BLaER1 treated with 17β-estradiol and CSF1 and Interleukin-3, amounts not matched to agents 10 nM and 100 nM (cell line): ENCODE data around the gene NOBOX.
"Not testable (repeated sequence)": the region's sequence is repeated elsewhere in the genome, so short reads cannot be mapped to it uniquely, and the experiment has no call there.

Experiments
- H3K27ac ChIP-seq, 11 experiments: shearing (Covaris generic); formaldehyde crosslinking; 2 replicates each; pipeline ENCODE4 v1.8.1; 2022
- H3K27me3 ChIP-seq, 11 experiments: shearing (Covaris generic); formaldehyde crosslinking; 2 replicates each; pipeline ENCODE4 v1.8.1; 2022
- H3K36me3 ChIP-seq, 11 experiments: shearing (Covaris generic); formaldehyde crosslinking; 2 replicates each; pipeline ENCODE4 v1.8.1; 2022
- H3K4me1 ChIP-seq, 10 experiments: shearing (Covaris generic); formaldehyde crosslinking; 2 replicates each; pipeline ENCODE4 v1.8.1; 2022
- H3K4me2 ChIP-seq, 11 experiments: shearing (Covaris generic); formaldehyde crosslinking; 2 replicates each; pipeline ENCODE4 v1.8.1; 2022
- H3K4me3 ChIP-seq, 10 experiments: shearing (Covaris generic); formaldehyde crosslinking; 2 replicates each; pipeline ENCODE4 v1.8.1; 2022
- H3K9ac ChIP-seq, 11 experiments: shearing (Covaris generic); formaldehyde crosslinking; 2 replicates each; pipeline ENCODE4 v1.8.1; 2022
- H3K9me3 ChIP-seq, 11 experiments: shearing (Covaris generic); formaldehyde crosslinking; replicated peaks in 1 of 11; 2 replicates each; pipeline ENCODE4 v1.8.1; 2022
- H4K20me1 ChIP-seq, 11 experiments: shearing (Covaris generic); formaldehyde crosslinking; 2 replicates each; pipeline ENCODE4 v1.8.1; 2022
- Cebpa-rat ChIP-seq, 11 experiments: shearing (Covaris generic); IDR thresholded peaks; 2 replicates each; pipeline ENCODE4 v1.8.1; 2022

The NOBOX gene

GRCh38 chr7:144384071-144384470, 19.4 kb downstream of the NOBOX start:
- peak overlapping the region in 5 of 11 experiments; percentile 3 to 35 (median 30); a peak in 4 of 22 replicates for H3K4me2 ChIP-seq
- peaks cover 0 to 15% (median 3%) of the 10 kb centered on the region in 10 experiments; a peak in 8 of 20 replicates for H3K4me1 ChIP-seq
- no peaks in the 10 kb centered on the region; a peak in 1 of 22 replicates for H3K36me3 ChIP-seq
- H3K9me3 ChIP-seq: no peaks in the 10 kb centered on the region
- TF ChIP-seq Cebpa-rat (IDR thresholded peaks at IDR 0.05): no peak
- H3K27me3 ChIP-seq: no peaks in the 10 kb centered on the region
- no peak overlapping the region for H3K9ac ChIP-seq
- H3K4me3 ChIP-seq: no peak overlapping the region
- H3K27ac ChIP-seq: no peak overlapping the region
- no peaks in the 10 kb centered on the region for H4K20me1 ChIP-seq

GRCh38 chr7:144379776-144380384, 23.6 kb downstream of the NOBOX start:
- peaks cover 0 to 15% (median 3%) of the 10 kb centered on the region in 10 experiments; a peak in 8 of 20 replicates for H3K4me1 ChIP-seq
- no peak overlapping the region for H3K9ac ChIP-seq
- H3K27me3 ChIP-seq: no peaks in the 10 kb centered on the region
- H3K4me2 ChIP-seq: no peak overlapping the region
- no peaks in the 10 kb centered on the region for H4K20me1 ChIP-seq
- no peak for TF ChIP-seq Cebpa-rat (IDR thresholded peaks at IDR 0.05)
- no peaks in the 10 kb centered on the region; a peak in 1 of 22 replicates for H3K36me3 ChIP-seq
- H3K4me3 ChIP-seq: no peak overlapping the region
- no peak overlapping the region for H3K27ac ChIP-seq
- H3K9me3 ChIP-seq: 0 out of 22 replicates have a peak, but pooled peaks cover 0 to 5% (median 0%) of the 10 kb centered on the region in 11 experiments

- Histone ChIP-seq H3K4me1 (peaks cover 0 to 6% (median 0%) of the 10 kb centered on the region in 10 experiments; a peak in 7 of 20 replicates), H3K4me2 (no peak overlapping the region), H4K20me1 (no peaks in the 10 kb centered on the region), H3K27ac (no peak overlapping the region), H3K27me3 (no peaks in the 10 kb centered on the region), H3K9me3 (0 out of 22 replicates have a peak, but pooled peaks cover 0 to 5% (median 0%) of the 10 kb centered on the region in 11 experiments), H3K9ac (no peak overlapping the region), H3K36me3 (no peaks in the 10 kb centered on the region; a peak in 1 of 22 replicates), H3K4me3 (no peak overlapping the region)
- no peak for TF ChIP-seq Cebpa-rat (IDR thresholded peaks at IDR 0.05)
Observed at GRCh38 chr7:144378651-144379050, 24.8 kb downstream of the NOBOX start.

- not testable (repeated sequence) for H3K9ac ChIP-seq, H3K4me2 ChIP-seq, H3K9me3 ChIP-seq, H3K4me3 ChIP-seq, H3K27ac ChIP-seq, H3K27me3 ChIP-seq, H4K20me1 ChIP-seq, H3K4me1 ChIP-seq, H3K36me3 ChIP-seq
Observed at GRCh38 chr7:144369221-144369620, 34.3 kb downstream of the NOBOX start.

GRCh38 chr7:144367250-144367649, 36.2 kb downstream of the NOBOX start:
- H3K27me3 ChIP-seq, H3K36me3 ChIP-seq, H3K4me3 ChIP-seq, H3K27ac ChIP-seq, H3K4me2 ChIP-seq, H3K9me3 ChIP-seq, H3K9ac ChIP-seq, H3K4me1 ChIP-seq, H4K20me1 ChIP-seq: not testable (repeated sequence)

GRCh38 chr7:144365523-144365922, 38.0 kb downstream of the NOBOX start:
- not testable (repeated sequence) for H3K27me3 ChIP-seq, H3K4me2 ChIP-seq, H3K9ac ChIP-seq, H4K20me1 ChIP-seq, H3K9me3 ChIP-seq, H3K27ac ChIP-seq, H3K4me3 ChIP-seq, H3K36me3 ChIP-seq, H3K4me1 ChIP-seq

GRCh38 chr7:144362061-144362460, 41.4 kb downstream of the NOBOX start:
- H3K27me3 ChIP-seq: not testable (repeated sequence)

GRCh38 chr7:144356860-144357259, 46.6 kb downstream of the NOBOX start:
- H3K9me3 ChIP-seq, H3K4me1 ChIP-seq, H3K27ac ChIP-seq, H3K36me3 ChIP-seq, H4K20me1 ChIP-seq, H3K27me3 ChIP-seq, H3K9ac ChIP-seq, H3K4me2 ChIP-seq, H3K4me3 ChIP-seq: not testable (repeated sequence)

More at GRCh38 chr7:144362061-144362460, 41.4 kb downstream of the NOBOX start:
- not testable (repeated sequence) for H4K20me1 ChIP-seq, H3K4me1 ChIP-seq, H3K4me2 ChIP-seq, H3K27ac ChIP-seq, H3K9me3 ChIP-seq, H3K9ac ChIP-seq, H3K4me3 ChIP-seq, H3K36me3 ChIP-seq

GRCh38 chr7:144356185-144356584, 47.3 kb downstream of the NOBOX start:
- H3K4me2 ChIP-seq, H3K27ac ChIP-seq, H3K36me3 ChIP-seq, H4K20me1 ChIP-seq, H3K27me3 ChIP-seq, H3K9me3 ChIP-seq, H3K4me1 ChIP-seq, H3K9ac ChIP-seq, H3K4me3 ChIP-seq: not testable (repeated sequence)

- H3K4me3 ChIP-seq: peak within 1 kb of the TSS in 3 of 10 experiments; percentile 40 to 56 (median 47); a peak in 5 of 20 replicates
- not testable (repeated sequence) for H3K9ac ChIP-seq, H3K36me3 ChIP-seq, H3K4me1 ChIP-seq, H3K27me3 ChIP-seq, H3K27ac ChIP-seq, H4K20me1 ChIP-seq, H3K9me3 ChIP-seq
- H3K4me2 ChIP-seq: peak within 1 kb of the TSS in 3 of 11 experiments; percentile 32 to 48 (median 40); a peak in 1 of 22 replicates
Observed at GRCh38 chr7:144355176-144355822, 48.2 kb downstream of the NOBOX start, which contains the start of gene ARHGEF5. ARHGEF5 (plus strand) TSS chr7:144355402; CDS start chr7:144362670, 7,268 bp downstream.

GRCh38 chr7:144351667-144352066, 51.8 kb downstream of the NOBOX start:
- not testable (repeated sequence) for H3K27ac ChIP-seq, H3K27me3 ChIP-seq, H4K20me1 ChIP-seq, H3K9ac ChIP-seq, H3K9me3 ChIP-seq, H3K4me3 ChIP-seq, H3K4me2 ChIP-seq, H3K36me3 ChIP-seq, H3K4me1 ChIP-seq

GRCh38 chr7:144348625-144349024, 54.9 kb downstream of the NOBOX start:
- H3K9ac ChIP-seq, H3K36me3 ChIP-seq, H4K20me1 ChIP-seq, H3K4me1 ChIP-seq, H3K4me2 ChIP-seq, H3K4me3 ChIP-seq, H3K9me3 ChIP-seq, H3K27ac ChIP-seq, H3K27me3 ChIP-seq: not testable (repeated sequence)
